Endometrial microvascular endothelial cells (primary cell): ENCODE data around the gene ZNF609. TPM values are rescaled to one million over a fixed set of nuclear protein-coding genes. Genes with fewer than 3 reads are reported as not detected.

Experiments
- in situ Hi-C: cut with HindIII; loops from 2 replicates; pipeline ENCODE4 v1.10.0; 2017; ENCODE audit warnings: low sequenced_read_pairs, low pct_unique_long_range_greater_than_20kb; ENCODE audit errors: inconsistent ontology term
- total RNA-seq: library from RNA; depleted of rRNA; stranded (reverse); fragments of >200 nt; gene quantifications from one replicate; pipeline ENCODE4 v1.2.3, GENCODE V29; 2015; ENCODE audit errors: inconsistent ontology term

The ZNF609 gene
- total RNA-seq, 1 donor from 2014 or later: 21.0 TPM

DNA sequence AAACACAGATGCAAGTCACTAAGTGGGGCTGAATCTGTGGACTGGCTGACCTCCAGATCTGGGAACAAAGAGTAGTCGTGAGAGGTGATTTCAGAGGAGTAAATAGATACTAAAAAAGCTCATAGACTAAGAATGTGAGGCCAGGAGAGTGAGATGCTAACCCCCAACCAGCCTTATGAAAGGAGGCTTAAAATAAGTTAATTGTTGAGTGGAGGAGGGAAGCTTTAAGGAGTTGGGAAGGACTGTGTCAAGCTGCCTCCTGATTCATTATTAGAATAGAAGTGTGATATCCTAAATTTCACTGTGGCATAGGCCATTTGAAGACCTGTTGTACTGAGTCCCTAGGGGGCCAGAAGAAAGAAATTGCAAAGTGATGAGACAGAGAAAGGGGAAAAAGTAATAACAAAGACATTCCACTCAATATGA, 207.4 kb downstream of the ZNF609 start:
- in situ Hi-C loops: no loop called here

DNA sequence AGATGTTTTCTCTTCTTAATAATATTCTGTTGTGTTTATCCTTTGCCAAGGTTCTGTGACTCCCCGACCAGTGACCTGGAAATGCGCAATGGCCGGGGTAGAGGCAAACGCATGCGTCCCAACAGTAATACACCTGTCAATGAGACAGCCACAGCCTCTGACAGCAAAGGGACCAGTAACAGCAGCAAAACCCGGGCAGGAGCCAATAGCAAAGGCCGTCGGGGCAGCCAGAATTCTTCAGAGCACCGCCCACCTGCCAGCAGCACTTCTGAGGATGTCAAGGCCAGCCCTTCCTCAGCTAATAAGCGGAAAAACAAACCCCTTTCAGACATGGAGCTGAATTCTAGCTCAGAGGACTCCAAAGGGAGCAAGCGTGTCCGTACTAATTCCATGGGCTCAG, 213.5 kb downstream of the ZNF609 start:
- in situ Hi-C loops: no loop called here

DNA sequence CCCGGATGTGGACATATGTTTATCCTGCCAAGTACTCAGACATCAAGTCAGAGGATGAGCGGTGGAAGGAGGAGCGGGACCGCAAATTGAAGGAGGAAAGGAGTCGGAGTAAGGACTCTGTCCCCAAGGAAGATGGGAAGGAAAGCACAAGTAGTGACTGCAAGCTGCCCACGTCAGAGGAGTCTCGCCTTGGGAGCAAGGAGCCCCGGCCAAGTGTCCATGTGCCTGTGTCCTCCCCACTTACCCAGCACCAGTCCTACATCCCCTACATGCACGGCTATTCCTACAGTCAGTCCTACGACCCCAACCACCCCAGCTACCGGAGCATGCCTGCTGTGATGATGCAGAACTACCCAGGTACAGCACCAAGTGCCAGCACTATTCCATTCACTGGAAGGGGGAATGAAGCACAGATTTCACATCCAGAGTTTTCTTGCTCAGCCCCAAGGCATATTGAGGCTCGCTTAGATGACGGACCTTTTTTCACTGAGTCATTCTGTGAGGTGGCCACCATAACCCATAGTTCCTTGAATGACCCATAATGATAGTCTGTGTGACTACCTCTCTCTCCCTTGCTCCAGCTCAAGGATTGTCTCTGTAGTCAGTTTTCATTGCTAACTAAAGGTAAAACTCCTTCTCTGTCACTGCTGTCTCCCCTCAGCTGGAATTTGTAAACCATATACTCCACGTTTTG, 217.9 kb downstream of the ZNF609 start:
- in situ Hi-C loops: loop anchor here (25.0 kb wide), 1 partner anchor 241 kb away; no protein-coding TSS in a partner anchor

DNA sequence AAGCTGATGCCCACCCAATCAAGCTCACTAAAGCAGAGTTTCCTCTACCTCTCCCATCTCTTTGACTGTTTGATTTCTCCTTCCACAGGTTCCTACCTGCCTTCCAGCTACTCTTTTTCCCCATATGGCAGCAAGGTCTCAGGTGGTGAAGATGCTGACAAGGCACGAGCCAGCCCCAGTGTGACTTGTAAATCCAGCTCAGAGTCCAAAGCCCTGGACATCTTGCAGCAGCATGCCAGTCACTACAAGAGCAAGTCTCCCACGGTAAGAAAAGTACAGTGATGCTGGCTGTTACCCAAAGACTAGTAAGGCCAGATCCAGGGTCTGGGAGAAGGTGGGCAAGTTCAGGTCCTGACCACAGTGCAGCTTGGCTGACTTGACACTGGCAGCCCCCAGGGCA, 219.7 kb downstream of the ZNF609 start:
- in situ Hi-C loops: loop anchor here (25.0 kb wide), 1 partner anchor 243 kb away; no protein-coding TSS in a partner anchor

DNA sequence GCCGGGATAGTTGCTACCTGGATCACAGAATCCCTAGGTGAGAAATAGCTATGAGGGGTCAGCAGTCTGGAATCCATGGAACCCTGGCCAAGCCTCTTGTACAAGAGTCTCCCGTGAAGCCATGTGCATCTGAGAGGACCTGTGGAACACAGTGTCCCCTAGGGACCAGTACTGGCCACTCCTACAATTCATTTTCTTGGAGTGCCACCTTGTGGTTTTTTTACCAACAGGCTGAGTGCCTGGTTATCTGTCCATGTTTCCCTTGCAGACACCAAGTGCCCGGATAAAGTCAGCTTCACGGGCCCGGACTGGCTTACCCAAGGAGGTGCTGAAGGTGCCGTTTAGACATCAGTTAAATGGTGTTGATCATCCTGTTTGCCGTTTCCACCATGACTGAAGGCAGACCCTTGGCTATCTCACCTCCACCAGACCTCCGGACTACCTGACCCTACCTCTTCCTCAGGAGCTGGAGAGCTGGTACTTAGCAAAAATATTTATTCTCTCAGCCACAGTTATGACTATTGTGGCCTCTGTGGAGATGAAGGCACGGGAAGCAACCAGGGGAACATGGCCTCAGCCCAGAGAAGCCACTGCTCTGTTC, 221.1 kb downstream of the ZNF609 start:
- in situ Hi-C loops: loop anchor here (25.0 kb wide), 1 partner anchor 244 kb away; no protein-coding TSS in a partner anchor

DNA sequence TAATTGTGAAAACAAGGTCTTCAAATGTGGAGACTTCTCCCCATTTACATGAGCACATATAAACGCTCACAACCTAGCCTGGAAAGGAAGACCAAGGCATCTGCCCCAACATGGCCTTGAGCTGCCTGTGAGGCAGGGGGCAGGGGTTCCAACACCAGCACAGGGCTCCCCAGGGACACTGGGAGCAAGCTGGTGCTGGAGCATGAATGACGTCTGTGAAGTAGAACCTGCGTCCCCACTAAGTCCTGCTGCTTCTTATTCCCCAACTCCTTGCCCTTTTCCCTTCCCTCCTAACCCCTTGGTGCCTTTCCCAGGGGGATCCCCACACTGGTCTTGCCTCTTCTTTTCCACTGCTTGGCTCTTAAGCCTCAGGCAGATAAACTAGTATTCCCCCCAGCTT, 221.9 kb downstream of the ZNF609 start:
- in situ Hi-C loops: loop anchor here (25.0 kb wide), 1 partner anchor 245 kb away; no protein-coding TSS in a partner anchor

DNA sequence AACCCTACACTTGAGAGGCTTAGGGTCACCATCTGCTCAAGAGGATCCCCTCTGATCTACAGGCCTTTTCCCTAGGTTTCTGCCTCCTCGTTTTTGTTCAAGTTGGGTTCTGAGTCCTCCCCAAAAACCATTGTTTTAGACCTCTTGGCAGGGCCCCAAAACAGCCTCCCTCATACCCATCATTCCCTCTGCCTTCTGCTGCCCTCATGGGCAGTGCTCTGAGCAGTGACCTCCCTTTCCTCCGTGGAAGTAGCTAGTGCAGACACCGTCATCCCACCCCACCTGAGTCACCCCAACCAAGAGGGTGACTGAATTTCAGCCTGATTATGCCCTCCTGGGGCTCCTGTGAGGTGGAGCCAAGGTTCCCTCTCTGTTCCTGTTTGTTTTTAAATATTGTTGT, 223.0 kb downstream of the ZNF609 start:
- in situ Hi-C loops: loop anchor here (25.0 kb wide), 1 partner anchor 246 kb away; no protein-coding TSS in a partner anchor

DNA sequence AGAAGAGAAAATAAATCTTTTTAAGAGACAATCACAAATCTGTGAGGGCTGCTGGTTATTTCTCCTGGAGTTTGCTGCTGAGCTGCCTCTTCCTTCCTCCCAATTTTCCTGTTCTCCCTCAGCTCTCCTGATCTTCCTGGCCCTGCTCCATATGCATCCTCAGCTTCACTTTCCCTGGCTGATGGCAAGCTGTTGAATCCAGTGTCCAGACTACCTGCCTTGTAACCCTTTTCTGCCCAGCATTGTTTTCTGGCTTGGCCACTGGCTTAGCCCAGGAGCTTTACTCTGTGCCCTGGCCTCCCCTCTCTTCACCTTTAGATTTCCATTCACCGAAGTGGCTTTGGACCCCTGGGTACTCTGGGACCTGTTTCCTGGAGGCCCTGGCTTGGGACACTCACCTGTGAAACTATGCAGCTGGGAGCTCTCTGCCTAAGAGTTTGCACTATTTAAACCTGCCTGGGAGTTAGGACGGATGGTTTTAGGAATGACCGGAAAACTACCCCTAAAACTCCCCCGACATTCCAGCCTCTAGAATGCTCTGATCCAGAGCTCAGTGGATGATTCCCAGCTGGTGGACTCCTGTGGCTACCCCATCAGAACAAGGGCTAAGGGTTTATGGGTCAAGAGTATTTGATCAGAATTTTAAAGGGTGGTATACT, 225.0 kb downstream of the ZNF609 start:
- in situ Hi-C loops: loop anchor here (25.0 kb wide), 1 partner anchor 248 kb away; no protein-coding TSS in a partner anchor

DNA sequence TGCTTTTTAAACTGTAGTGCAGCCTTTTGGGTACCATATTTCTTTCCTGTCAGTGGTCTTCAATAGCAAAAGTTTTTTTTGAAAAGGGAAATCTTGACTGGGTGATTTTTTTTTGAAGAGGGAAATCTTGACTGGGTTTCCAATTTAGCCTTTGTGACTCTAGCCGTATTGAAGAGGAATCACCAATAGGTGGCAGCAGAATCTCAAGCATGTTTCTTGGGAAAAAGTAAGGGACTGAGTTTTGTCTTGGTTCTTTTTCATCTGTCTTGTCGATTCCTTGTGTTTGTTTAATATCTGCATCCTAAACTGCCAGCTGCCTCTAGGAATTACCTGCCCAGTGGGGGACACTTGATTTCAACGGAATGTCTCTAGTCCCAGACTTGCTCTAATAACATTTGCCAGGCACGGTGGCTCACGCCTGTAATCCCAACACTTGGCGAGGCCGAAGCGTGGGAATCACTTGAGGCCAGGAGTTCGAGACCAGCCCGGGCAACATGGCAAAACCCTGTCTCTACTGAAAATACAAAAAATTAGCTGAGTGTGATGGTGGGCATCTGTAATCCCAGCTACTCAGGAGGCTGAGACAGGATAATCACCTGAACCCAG, 225.9 kb downstream of the ZNF609 start:
- in situ Hi-C loops: loop anchor here (25.0 kb wide), 1 partner anchor 249 kb away; no protein-coding TSS in a partner anchor

DNA sequence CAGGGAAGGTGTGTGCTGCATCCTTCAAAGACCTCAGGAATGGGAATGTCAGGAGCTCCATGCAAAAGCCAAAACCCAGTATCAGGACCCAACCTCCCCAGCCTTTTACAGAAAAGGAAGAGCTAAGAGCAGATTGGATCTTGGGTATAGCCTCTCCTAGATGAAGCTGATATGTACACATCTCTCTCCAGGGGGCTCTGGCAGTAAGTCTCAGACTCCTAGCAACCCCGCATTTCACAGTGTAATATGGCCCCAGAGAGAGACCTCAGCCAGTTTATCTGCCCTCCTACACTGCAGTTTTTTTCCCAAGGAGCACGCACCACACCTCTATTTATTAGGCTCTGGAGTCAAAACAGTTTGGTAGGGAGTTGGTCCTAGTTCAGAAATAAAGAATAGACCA, 226.8 kb downstream of the ZNF609 start:
- in situ Hi-C loops: loop anchor here (25.0 kb wide), 1 partner anchor 250 kb away; no protein-coding TSS in a partner anchor

DNA sequence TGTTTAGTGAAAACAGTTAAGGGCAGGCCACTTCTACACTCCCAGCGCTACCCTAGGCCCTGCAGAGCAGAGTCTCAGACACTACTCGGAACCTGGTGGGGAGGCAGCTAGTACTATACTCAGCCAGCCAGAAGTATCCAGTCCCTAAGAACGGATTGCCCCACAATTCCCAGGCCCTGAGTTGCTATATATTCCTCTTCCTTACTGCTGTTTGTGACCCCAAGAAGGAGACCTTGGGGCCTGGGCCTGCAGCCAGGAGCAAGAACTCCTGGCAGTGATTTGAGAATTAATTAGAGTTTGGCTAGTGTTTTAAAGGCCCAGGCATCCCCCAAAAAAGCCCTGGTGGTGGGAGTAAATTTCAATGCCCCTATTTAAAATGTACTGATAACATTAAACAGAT, 227.3 kb downstream of the ZNF609 start:
- in situ Hi-C loops: loop anchor here (25.0 kb wide), 1 partner anchor 250 kb away; no protein-coding TSS in a partner anchor

DNA sequence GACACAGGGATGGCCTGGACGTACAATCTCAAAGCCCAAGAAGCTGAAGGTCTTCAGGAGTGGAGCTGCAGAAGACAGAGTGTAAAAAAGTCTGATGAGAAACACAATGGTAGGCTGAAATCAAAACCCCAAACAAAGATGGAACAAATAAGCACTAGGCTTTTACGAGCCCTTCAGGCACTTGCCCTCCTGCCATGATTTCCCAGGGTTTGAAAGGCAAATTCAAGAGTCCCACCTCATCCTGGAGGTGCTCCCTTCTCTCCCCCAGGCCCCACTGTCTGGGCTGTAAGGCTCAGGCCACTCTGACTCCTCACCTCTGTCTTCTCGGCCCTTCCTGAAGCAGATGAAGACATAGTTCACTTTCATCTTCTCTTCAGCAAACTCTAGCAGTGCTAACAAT, 228.4 kb downstream of the ZNF609 start:
- in situ Hi-C loops: loop anchor here (25.0 kb wide), 1 partner anchor 251 kb away; no protein-coding TSS in a partner anchor

DNA sequence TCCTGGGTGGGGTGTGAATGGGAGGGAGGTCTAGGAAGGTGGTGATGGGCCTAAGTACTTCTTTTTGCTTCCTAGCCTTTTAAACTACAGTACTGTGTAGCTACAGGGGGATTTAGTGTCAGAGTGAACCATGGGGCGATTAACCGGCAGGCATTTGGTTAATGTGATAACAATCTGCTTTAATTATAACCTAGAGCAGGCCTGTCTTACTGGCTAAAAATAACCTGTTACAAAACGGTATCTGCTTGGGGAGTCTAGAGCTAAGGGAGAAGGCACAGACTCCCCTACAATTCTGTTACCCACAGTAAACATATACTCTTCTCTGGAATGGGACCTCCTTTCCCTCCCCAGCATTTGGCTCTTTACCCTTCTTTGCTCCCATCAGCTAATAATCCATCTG, 229.6 kb downstream of the ZNF609 start:
- in situ Hi-C loops: loop anchor here (25.0 kb wide), 1 partner anchor 253 kb away; no protein-coding TSS in a partner anchor

DNA sequence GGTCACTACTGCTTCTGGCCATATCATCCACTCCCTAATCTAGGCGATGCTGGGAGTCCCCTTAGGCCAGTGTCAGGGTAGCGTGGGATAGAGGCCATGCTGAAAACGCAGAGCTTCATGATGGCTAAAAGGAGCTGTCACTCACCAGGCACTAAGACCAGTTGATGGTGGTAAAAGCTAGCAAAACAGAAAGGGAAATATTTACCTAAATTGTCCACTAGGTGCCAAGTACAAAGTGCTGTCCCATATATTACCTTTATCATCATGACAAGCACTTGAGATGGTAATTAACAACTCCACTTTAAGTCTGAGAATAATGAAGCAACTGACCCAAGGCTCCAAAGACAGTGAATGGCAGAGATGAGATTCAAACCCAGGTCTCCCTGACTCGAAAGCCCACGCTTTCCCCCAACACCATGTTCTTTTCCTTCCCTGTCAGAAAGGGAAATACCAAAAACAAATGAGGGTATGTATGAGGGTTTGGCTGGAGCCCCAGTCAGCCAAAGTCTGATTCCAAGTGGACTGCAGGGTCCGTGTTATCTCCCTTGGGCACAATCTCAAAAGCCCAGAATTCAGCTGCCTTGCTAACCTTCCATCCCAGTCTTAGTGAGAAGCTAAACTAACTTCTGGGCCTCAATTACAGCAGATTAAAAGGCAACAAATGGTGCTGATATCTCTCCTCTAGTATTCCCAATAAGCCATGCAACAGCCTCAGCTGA, 230.4 kb downstream of the ZNF609 start:
- in situ Hi-C loops: loop anchor here (25.0 kb wide), 1 partner anchor 253 kb away; no protein-coding TSS in a partner anchor

DNA sequence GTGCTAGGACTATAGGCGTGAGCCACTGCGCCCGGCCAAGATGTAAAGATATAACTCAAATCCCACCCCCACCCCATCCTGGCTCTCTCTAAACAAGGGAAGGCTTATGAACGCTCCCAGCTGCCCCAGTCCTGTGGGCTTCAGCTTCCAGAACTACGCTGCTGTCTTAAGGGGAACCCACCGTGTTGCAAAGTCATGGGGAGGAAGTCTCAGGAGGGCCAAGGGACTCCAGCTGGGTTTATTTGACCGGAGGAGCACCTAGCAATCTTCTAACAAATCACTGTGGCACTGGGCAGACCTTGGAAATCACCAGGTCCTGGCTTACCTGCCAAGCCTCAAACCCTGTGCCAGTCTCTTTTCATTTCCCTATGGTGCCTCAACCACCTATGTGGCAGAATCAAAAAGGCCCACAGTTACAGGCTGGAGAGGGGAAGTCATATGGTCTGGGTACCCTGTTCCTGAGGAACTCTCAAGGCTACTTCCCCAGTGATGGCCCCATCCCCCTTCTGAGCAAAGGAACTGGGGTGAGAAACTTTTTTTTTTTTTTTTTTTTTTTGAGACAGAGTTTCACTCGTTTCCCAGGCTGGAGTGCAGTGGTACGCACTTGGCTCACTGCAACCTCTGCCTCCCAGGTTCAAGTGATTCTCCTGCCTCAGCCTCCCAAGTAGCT, 231.7 kb downstream of the ZNF609 start:
- in situ Hi-C loops: loop anchor here (25.0 kb wide), 1 partner anchor 255 kb away; no protein-coding TSS in a partner anchor

DNA sequence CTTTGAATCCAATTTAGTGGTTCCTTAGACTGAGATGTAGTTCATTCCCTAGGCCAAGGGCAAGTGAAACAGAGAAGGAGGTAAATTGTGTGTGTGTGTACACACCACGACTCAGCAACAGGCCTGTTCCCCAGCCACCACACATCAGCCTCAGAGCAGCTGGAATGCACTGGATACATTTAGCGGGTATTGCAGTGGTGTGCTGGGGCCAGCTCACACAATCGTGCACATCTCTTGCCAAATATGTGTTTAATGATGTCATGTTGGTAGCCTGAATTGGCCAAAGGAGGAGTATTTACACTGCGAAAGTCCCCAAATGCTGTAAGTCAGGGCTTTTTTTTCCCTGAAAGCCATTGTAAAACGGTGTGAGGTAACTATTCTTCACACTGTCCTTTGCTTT, 232.8 kb downstream of the ZNF609 start:
- in situ Hi-C loops: loop anchor here (25.0 kb wide), 1 partner anchor 256 kb away; no protein-coding TSS in a partner anchor

DNA sequence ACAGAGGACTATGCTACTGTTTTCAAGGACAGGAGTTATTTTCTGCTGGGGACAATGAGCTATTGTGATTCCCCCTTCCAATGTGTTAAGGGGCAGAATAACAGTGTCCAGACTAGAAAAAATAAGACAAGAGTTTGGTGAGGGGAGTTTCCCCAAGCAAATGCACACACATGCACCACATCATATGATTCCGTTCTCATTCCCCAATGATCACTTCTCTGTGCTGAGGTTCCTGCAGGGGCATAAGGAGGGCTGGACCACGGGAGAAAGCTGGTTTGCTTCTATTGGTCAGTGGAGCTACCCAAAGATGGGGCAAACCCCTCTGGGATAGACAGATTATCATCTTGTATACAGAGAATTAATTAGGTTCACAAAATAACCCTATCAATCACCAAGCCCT, 234.4 kb downstream of the ZNF609 start:
- in situ Hi-C loops: loop anchor here (25.0 kb wide), 1 partner anchor 258 kb away; no protein-coding TSS in a partner anchor

DNA sequence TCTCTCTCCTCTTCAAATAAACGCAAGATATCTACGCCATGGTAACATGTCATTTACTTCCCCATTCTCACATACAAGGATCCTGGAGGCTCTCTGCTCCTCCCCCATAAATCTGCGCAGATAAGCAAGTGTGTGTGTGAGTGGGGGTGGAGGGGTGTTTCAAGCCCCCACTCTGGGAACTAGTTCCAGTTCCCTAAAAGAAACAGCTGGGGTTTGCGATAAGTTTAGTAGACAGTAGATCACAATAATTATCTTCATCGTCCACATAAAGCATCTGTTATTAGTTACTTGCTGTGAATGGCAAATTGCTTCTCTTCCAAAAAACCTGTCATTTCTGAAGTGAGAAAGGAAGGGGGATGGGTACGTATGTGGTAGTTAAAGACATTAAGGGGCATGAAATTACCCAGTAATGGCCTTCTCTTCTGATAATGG, 235.2 kb downstream of the ZNF609 start:
- in situ Hi-C loops: loop anchor here (25.0 kb wide), 1 partner anchor 258 kb away; no protein-coding TSS in a partner anchor
